Neural cell (in vitro differentiated cells): ENCODE data around the gene MEX3D. TPM values are rescaled to one million over a fixed set of nuclear protein-coding genes. Genes with fewer than 3 reads are reported as not detected.
A peak's percentile ranks its signal among the peaks of the same experiment; 100 is the strongest.

Source experiments
- H2AFZ ChIP-seq: fragments of 200-600, 300-800 bp; sonication (generic), shearing (Covaris generic); 2 replicates; pipeline ENCODE4 v1.6.0; 2014; ENCODE audit warnings: low read depth, mild to moderate bottlenecking, antibody characterized with exemption, low read length, moderate library complexity
- H3F3A ChIP-seq: fragments of 200-600 bp; shearing (Covaris generic); 2 replicates; pipeline ENCODE4 v1.6.1; 2016; ENCODE audit warnings: mild to moderate bottlenecking, moderate library complexity, mixed read lengths, antibody characterized with exemption, low read length; ENCODE audit not compliant: insufficient read depth, poor library complexity, severe bottlenecking
- H3K27ac ChIP-seq: fragments of 200-600, 300-800 bp; sonication (generic), shearing (Covaris generic); 2 replicates; pipeline ENCODE4 v1.5.1; 2014; ENCODE audit warnings: mild to moderate bottlenecking, low read length, moderate library complexity
- H3K27me3 ChIP-seq: fragments of 300-800, 200-600 bp; sonication (generic), shearing (Covaris generic); 2 replicates; pipeline ENCODE4 v1.6.0; 2014; ENCODE audit warnings: mild to moderate bottlenecking, low read depth, low read length, moderate library complexity; ENCODE audit not compliant: insufficient read depth
- H3K36me3 ChIP-seq: fragments of 300-800, 200-600 bp; sonication (generic), shearing (Covaris generic); 2 replicates; pipeline ENCODE4 v1.5.1; 2014; ENCODE audit warnings: mild to moderate bottlenecking, antibody characterized with exemption, low read length, moderate library complexity; ENCODE audit not compliant: insufficient read depth
- H3K4me2 ChIP-seq: fragments of 300-800, 200-600 bp; sonication (generic), shearing (Covaris generic); 2 replicates; pipeline ENCODE4 v1.6.0; 2014; ENCODE audit warnings: mild to moderate bottlenecking, low read length
- H3K4me3 ChIP-seq: fragments of 300-800, 200-600 bp; sonication (generic), shearing (Covaris generic); 2 replicates; pipeline ENCODE4 v1.5.1; 2014; ENCODE audit warnings: mild to moderate bottlenecking, low read length, moderate library complexity
- H3K79me2 ChIP-seq: fragments of 200-600 bp; shearing (Covaris generic); replicated peaks from 2 replicates; pipeline ENCODE4 v1.6.0; 2014; ENCODE audit warnings: mild to moderate bottlenecking, low read length, moderate library complexity; ENCODE audit not compliant: insufficient read depth
- H3K9ac ChIP-seq: fragments of 300-800, 200-600 bp; sonication (generic), shearing (Covaris generic); 2 replicates; pipeline ENCODE4 v1.6.1; 2016; ENCODE audit warnings: mild to moderate bottlenecking, low read length, mixed read lengths
- H3K9me2 ChIP-seq: fragments of 200-600 bp; shearing (Covaris generic); 2 replicates; pipeline ENCODE4 v1.6.1; 2016; ENCODE audit warnings: mild to moderate bottlenecking, low read length, mixed read lengths; ENCODE audit not compliant: insufficient read depth
- H3K9me3 ChIP-seq: fragments of 200-600, 300-800 bp; sonication (generic), shearing (Covaris generic); 2 replicates; pipeline ENCODE4 v1.6.1; 2016; ENCODE audit warnings: mild to moderate bottlenecking, mixed run types, low read length, moderate library complexity, mixed read lengths
- H4K20me1 ChIP-seq: fragments of 200-600 bp; shearing (Covaris generic); 2 replicates; pipeline ENCODE4 v1.6.1; 2016; ENCODE audit warnings: mild to moderate bottlenecking, mixed run types; ENCODE audit not compliant: insufficient read depth
- EP300 ChIP-seq: fragments of 450-650 bp; conservative IDR thresholded peaks from 2 replicates; pipeline ENCODE4 v1.6.1; 2014; ENCODE audit warnings: antibody characterized with exemption, mild to moderate bottlenecking, moderate library complexity; ENCODE audit not compliant: poor library complexity, severe bottlenecking
- EZH2 ChIP-seq: fragments of 200-600, 300-800 bp; shearing (Covaris generic), sonication (generic); IDR thresholded peaks from 2 replicates; pipeline ENCODE4 v1.6.1; 2014; ENCODE audit warnings: antibody characterized with exemption, low read length, borderline replicate concordance, mild to moderate bottlenecking; ENCODE audit not compliant: insufficient read depth, poor library complexity, severe bottlenecking
- MXI1 ChIP-seq: fragments of 450-650 bp; conservative IDR thresholded peaks from 2 replicates; pipeline ENCODE4 v1.6.1; 2014; ENCODE audit warnings: antibody characterized with exemption, mild to moderate bottlenecking; ENCODE audit not compliant: poor library complexity, severe bottlenecking
- POLR2AphosphoS5 ChIP-seq: IDR thresholded peaks from 2 replicates; pipeline ENCODE4 v1.6.1; 2012
- SMC3 ChIP-seq: fragments of 450-650 bp; conservative IDR thresholded peaks from 2 replicates; pipeline ENCODE4 v1.6.1; 2014; ENCODE audit warnings: antibody characterized with exemption, mild to moderate bottlenecking, moderate library complexity; ENCODE audit not compliant: poor library complexity
- TAF1 ChIP-seq: IDR thresholded peaks from 2 replicates; pipeline ENCODE4 v1.6.1; 2012; ENCODE audit warnings: low read depth
- polyA plus RNA-seq: library from polyadenylated mRNA; depleted of rRNA; stranded (reverse); fragments of >200 nt; gene quantifications from 2 replicates; pipeline ENCODE4 v1.2.3, GENCODE V29; 2014
- TF ChIP-seq, protein P1 (sequence below): IDR thresholded peaks from 2 replicates; pipeline ENCODE4 v1.6.1; 2012; ENCODE audit warnings: borderline replicate concordance
- TF ChIP-seq, protein P2 (sequence below): fragments of 450-650 bp; IDR thresholded peaks from 2 replicates; pipeline ENCODE4 v1.5.1; 2014; ENCODE audit warnings: antibody characterized with exemption, mild to moderate bottlenecking, moderate library complexity; ENCODE audit not compliant: poor library complexity, severe bottlenecking

The MEX3D gene
- polyA plus RNA-seq, 1 donor from 2014 or later: 20.8 TPM

DNA sequence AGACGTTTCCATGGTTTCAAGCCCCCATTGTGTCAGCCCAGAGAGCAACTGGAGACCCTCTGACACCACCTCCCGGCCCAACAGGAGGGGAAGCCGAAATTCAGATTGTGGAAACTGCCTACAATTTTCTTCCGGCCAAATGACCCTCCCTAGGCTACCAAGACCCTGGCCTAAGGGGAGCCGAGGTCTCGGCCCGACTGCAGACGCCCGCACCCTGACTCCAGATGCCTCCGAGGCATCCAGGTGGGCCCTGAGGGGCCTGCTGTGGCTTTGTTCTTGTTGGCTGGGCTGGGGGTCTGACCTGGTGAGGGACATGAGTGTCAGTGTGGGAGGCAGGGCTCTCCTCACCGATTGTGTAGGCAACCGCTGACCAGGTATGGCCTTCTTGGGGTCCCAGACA is 9.6 kb downstream of the MEX3D start:
- peaks cover 5% of the 10 kb centered on the region for H3K36me3 ChIP-seq
- H4K20me1 ChIP-seq: peaks cover 39% of the 10 kb centered on the region
- H3K27ac ChIP-seq: no peak overlapping the region
- TF ChIP-seq MXI1: no peak
- TF ChIP-seq TAF1: no peak
- TF ChIP-seq, protein P1, sequence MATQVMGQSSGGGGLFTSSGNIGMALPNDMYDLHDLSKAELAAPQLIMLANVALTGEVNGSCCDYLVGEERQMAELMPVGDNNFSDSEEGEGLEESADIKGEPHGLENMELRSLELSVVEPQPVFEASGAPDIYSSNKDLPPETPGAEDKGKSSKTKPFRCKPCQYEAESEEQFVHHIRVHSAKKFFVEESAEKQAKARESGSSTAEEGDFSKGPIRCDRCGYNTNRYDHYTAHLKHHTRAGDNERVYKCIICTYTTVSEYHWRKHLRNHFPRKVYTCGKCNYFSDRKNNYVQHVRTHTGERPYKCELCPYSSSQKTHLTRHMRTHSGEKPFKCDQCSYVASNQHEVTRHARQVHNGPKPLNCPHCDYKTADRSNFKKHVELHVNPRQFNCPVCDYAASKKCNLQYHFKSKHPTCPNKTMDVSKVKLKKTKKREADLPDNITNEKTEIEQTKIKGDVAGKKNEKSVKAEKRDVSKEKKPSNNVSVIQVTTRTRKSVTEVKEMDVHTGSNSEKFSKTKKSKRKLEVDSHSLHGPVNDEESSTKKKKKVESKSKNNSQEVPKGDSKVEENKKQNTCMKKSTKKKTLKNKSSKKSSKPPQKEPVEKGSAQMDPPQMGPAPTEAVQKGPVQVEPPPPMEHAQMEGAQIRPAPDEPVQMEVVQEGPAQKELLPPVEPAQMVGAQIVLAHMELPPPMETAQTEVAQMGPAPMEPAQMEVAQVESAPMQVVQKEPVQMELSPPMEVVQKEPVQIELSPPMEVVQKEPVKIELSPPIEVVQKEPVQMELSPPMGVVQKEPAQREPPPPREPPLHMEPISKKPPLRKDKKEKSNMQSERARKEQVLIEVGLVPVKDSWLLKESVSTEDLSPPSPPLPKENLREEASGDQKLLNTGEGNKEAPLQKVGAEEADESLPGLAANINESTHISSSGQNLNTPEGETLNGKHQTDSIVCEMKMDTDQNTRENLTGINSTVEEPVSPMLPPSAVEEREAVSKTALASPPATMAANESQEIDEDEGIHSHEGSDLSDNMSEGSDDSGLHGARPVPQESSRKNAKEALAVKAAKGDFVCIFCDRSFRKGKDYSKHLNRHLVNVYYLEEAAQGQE: no peak
- TF ChIP-seq POLR2AphosphoS5: no peak
- no peak for TF ChIP-seq EZH2
- no peak for TF ChIP-seq EP300
- TF ChIP-seq, protein P2, sequence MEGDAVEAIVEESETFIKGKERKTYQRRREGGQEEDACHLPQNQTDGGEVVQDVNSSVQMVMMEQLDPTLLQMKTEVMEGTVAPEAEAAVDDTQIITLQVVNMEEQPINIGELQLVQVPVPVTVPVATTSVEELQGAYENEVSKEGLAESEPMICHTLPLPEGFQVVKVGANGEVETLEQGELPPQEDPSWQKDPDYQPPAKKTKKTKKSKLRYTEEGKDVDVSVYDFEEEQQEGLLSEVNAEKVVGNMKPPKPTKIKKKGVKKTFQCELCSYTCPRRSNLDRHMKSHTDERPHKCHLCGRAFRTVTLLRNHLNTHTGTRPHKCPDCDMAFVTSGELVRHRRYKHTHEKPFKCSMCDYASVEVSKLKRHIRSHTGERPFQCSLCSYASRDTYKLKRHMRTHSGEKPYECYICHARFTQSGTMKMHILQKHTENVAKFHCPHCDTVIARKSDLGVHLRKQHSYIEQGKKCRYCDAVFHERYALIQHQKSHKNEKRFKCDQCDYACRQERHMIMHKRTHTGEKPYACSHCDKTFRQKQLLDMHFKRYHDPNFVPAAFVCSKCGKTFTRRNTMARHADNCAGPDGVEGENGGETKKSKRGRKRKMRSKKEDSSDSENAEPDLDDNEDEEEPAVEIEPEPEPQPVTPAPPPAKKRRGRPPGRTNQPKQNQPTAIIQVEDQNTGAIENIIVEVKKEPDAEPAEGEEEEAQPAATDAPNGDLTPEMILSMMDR: no peak
- TF ChIP-seq SMC3: no peak
- peaks cover 41% of the 10 kb centered on the region for H3K79me2 ChIP-seq
- no peaks in the 10 kb centered on the region for H3K27me3 ChIP-seq
- H3K9ac ChIP-seq: no peak overlapping the region
- H2AFZ ChIP-seq: no peak overlapping the region
- no peak overlapping the region for H3K4me3 ChIP-seq
- H3K9me2 ChIP-seq: no peaks in the 10 kb centered on the region
- H3F3A ChIP-seq: no peaks in the 10 kb centered on the region
- no peak overlapping the region for H3K4me2 ChIP-seq
- H3K9me3 ChIP-seq: no peaks in the 10 kb centered on the region

DNA sequence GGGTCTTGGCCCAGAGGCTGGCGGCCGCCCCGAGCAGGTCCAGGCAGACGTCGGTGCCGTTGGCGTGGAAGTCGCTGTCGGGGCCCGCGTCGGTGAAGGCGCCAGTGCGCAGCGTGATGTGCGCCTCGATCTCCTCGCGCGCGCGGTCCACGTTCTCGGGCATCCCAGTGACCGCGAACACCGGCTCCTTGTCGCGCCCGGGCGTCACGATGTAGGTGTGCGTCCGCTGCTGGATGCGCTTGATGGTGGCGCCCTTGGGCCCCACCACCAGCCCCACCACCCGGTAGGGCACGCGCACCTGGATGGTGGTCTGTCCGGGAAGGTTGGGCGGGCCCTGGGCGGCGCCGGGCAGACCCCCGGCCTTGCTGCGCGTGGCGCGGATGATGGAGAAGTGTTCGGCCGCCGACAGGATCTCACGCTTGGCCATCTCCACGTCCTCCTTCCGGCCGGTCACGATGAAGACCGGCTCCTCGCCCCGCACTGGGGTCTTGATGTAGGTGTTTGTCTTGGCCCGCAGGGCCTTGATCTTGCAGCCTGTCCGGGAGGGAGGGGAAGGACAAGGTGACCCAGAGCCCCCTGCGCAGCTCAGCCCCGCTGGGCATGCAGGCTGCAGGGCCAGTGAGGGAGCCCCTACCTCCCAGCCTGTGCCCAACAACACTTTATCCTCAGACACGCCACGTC is 11.6 kb downstream of the MEX3D start:
- Histone ChIP-seq H4K20me1 (peaks cover 29% of the 10 kb centered on the region), H3K9ac (no peak overlapping the region), H3K27ac (no peak overlapping the region), H3K4me3 (no peak overlapping the region), H3K9me2 (no peaks in the 10 kb centered on the region), H3F3A (no peaks in the 10 kb centered on the region), H3K36me3 (peaks cover 5% of the 10 kb centered on the region), H3K79me2 (peaks cover 26% of the 10 kb centered on the region), H3K9me3 (no peaks in the 10 kb centered on the region), H3K4me2 (no peak overlapping the region), H3K27me3 (no peaks in the 10 kb centered on the region), H2AFZ (no peak overlapping the region)
- TF ChIP-seq POLR2AphosphoS5 (peak; percentile 3), MXI1 (no peak)
